ENCODE data around the gene SUFU. TPM values are rescaled to one million over a fixed set of nuclear protein-coding genes. Genes with fewer than 3 reads are reported as not detected.
"Not testable (repeated sequence)": the region's sequence is repeated elsewhere in the genome, so short reads cannot be mapped to it uniquely, and the experiment has no call there.

The SUFU gene
- total RNA-seq, 1 donor from 2014 or later, result 11.5 TPM

DNA sequence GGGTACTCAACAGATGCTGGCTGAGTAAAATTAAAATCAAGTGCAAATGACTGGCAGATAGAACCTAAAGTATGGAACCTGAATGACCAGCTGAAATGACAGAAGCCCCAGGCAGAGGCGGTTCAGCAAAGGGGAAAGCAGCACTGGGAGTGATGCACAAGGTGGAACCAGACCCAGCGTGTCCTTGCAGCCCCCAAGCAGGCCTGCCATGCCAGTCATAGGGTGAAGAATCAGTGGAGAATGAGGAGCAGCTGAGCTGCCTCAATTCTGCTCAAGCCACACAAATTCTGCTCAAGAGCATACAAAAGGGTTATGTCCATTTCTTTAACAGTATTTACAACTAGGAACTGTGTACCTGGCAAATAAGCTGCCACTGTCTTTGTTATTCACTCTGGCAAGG lies 10.0 kb upstream of the SUFU start:
- no peaks in the 10 kb centered on the region for H3K36me3 ChIP-seq
- TF ChIP-seq, protein P1, sequence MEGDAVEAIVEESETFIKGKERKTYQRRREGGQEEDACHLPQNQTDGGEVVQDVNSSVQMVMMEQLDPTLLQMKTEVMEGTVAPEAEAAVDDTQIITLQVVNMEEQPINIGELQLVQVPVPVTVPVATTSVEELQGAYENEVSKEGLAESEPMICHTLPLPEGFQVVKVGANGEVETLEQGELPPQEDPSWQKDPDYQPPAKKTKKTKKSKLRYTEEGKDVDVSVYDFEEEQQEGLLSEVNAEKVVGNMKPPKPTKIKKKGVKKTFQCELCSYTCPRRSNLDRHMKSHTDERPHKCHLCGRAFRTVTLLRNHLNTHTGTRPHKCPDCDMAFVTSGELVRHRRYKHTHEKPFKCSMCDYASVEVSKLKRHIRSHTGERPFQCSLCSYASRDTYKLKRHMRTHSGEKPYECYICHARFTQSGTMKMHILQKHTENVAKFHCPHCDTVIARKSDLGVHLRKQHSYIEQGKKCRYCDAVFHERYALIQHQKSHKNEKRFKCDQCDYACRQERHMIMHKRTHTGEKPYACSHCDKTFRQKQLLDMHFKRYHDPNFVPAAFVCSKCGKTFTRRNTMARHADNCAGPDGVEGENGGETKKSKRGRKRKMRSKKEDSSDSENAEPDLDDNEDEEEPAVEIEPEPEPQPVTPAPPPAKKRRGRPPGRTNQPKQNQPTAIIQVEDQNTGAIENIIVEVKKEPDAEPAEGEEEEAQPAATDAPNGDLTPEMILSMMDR (IDR thresholded peaks at IDR 0.05), result no peak
- TF ChIP-seq EZH2phosphoT487 (IDR thresholded peaks at IDR 0.05), result no peak
- TF ChIP-seq EZH2 (IDR thresholded peaks at IDR 0.05), result no peak
- no peak for DNase-seq (ENCODE audit: low spot score)
- H3K79me2 ChIP-seq (ENCODE audit: low read depth), result peaks cover 74% of the 10 kb centered on the region
- H3K9me3 ChIP-seq (ENCODE audit: low read depth), result no peaks in the 10 kb centered on the region
- H3K4me2 ChIP-seq, result no peak overlapping the region
- no peaks in the 10 kb centered on the region for H3K9me3 Mint-ChIP-seq
- H3K4me3 ChIP-seq, result no peak overlapping the region
- no peaks in the 10 kb centered on the region for H3F3A ChIP-seq (ENCODE audit: low read depth)
- H3K36me3 Mint-ChIP-seq, result peaks cover 9% of the 10 kb centered on the region
- no peaks in the 10 kb centered on the region for H3K27me3 ChIP-seq
- peaks cover 5% of the 10 kb centered on the region for H3K27me3 Mint-ChIP-seq (ENCODE audit: insufficient read depth, low read depth)
- H3K27ac ChIP-seq, result no peak overlapping the region
- H3K4me3 Mint-ChIP-seq, result no peak overlapping the region
- H3K27ac Mint-ChIP-seq, result no peak overlapping the region
- no peak overlapping the region for H2AFZ ChIP-seq (replicated peaks)
- H4K20me1 ChIP-seq (ENCODE audit: low read depth), result peaks cover 70% of the 10 kb centered on the region
- no peaks in the 10 kb centered on the region for H3K4me1 ChIP-seq
- H3K9ac ChIP-seq, result no peak overlapping the region
- H3K4me1 Mint-ChIP-seq, result no peaks in the 10 kb centered on the region

DNA sequence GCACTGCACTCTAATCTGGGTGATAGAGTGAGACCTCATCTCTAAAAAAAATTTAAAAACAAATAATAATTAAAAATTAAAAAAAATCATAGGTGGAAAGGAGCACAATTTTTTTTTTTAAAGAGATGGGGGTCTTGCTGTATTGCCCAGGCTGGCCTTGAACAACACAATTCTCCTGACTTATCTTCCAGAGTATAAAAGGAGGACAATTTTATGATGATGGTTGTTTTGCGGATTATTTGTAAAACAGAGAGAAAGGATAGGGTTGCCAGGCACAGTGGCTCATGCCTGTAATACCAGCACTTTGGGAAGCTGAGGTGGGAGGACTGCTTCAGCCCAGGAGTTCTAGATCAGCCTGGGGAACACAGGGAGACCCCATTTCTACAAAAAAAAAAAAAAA lies 6.2 kb upstream of the SUFU start:
- Mint-ChIP-seq H3K36me3 (no peaks in the 10 kb centered on the region), H3K4me3 (no peak overlapping the region), H3K27ac (no peak overlapping the region), H3K4me1 (no peaks in the 10 kb centered on the region), H3K27me3 (ENCODE audit: insufficient read depth, low read depth) (peaks cover 7% of the 10 kb centered on the region), H3K9me3 (no peaks in the 10 kb centered on the region)
- Histone ChIP-seq H3K9ac (no peak overlapping the region), H3F3A (ENCODE audit: low read depth) (no peaks in the 10 kb centered on the region), H3K79me2 (ENCODE audit: low read depth) (peaks cover 92% of the 10 kb centered on the region), H3K4me1 (peaks cover 5% of the 10 kb centered on the region), H3K9me3 (ENCODE audit: low read depth) (no peaks in the 10 kb centered on the region), H3K4me3 (no peak overlapping the region), H3K4me2 (no peak overlapping the region), H3K27me3 (no peaks in the 10 kb centered on the region), H2AFZ (replicated peaks) (no peak overlapping the region), H4K20me1 (ENCODE audit: low read depth) (peaks cover 74% of the 10 kb centered on the region), H3K27ac (no peak overlapping the region), H3K36me3 (no peaks in the 10 kb centered on the region)
- DNase-seq (ENCODE audit: low spot score), result no peak
- no peak for TF ChIP-seq EZH2phosphoT487 (IDR thresholded peaks at IDR 0.05)
- TF ChIP-seq, protein P1 (IDR thresholded peaks at IDR 0.05), result no peak
- TF ChIP-seq EZH2 (IDR thresholded peaks at IDR 0.05), result no peak

DNA sequence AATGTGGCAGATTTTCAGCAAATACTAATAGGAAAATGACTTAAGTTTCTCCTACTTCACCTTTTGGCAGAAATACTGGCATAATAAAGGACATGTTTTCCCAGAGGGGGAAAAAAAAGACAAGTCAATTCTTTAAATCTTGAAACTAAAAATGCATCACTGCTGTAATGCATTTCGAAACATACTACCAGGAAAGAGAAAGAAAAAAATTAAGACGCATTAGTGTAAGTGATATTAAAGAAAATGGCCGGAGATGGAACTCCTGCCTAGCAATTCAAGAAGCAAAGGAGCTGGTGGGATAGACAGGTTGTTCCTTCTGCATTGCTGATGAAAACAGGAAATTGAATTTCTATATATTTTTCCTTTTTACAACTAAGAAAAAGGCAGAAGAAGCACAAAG lies 4.4 kb upstream of the SUFU start:
- Histone ChIP-seq H3K4me1 (peaks cover 9% of the 10 kb centered on the region), H3K9ac (no peak overlapping the region), H3F3A (ENCODE audit: low read depth) (peaks cover 11% of the 10 kb centered on the region), H3K9me3 (ENCODE audit: low read depth) (no peaks in the 10 kb centered on the region), H3K27me3 (no peaks in the 10 kb centered on the region), H2AFZ (replicated peaks) (no peak overlapping the region), H3K27ac (no peak overlapping the region), H3K79me2 (ENCODE audit: low read depth) (peaks cover 76% of the 10 kb centered on the region), H3K36me3 (no peaks in the 10 kb centered on the region), H4K20me1 (ENCODE audit: low read depth) (peaks cover 58% of the 10 kb centered on the region), H3K4me3 (no peak overlapping the region), H3K4me2 (no peak overlapping the region)
- DNase-seq (ENCODE audit: low spot score), result no peak
- no peaks in the 10 kb centered on the region for H3K36me3 Mint-ChIP-seq
- peak overlapping the region; percentile 5 for H3K4me3 Mint-ChIP-seq
- no peaks in the 10 kb centered on the region for H3K9me3 Mint-ChIP-seq
- TF ChIP-seq EZH2phosphoT487 (IDR thresholded peaks at IDR 0.05), result no peak
- TF ChIP-seq, protein P1 (IDR thresholded peaks at IDR 0.05), result no peak
- no peak for TF ChIP-seq EZH2 (IDR thresholded peaks at IDR 0.05)
- no peaks in the 10 kb centered on the region for H3K4me1 Mint-ChIP-seq
- peaks cover 5% of the 10 kb centered on the region for H3K27me3 Mint-ChIP-seq (ENCODE audit: insufficient read depth, low read depth)
- no peak overlapping the region for H3K27ac Mint-ChIP-seq

DNA sequence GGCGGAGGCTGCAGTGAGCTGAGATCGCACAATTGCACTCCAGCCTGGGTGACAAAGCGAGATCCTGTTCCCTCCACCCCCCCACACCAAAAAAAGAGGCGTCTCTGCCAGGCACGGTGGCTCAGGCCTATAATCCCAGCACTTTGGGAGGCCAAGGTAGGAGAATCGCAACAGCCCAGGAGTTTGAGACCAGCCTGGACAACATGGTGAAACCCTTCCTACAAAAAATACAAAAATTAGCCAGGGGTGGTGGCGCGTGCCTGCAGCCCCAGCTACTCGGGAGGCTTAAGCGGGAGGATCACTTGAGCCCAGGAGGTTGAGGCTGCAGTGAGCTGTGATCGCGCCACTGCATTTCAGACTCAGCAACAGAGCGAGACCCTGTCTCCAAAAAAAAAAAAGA lies 3.1 kb upstream of the SUFU start:
- not testable (repeated sequence) for H3K27me3 Mint-ChIP-seq (ENCODE audit: insufficient read depth, low read depth)

More for the DNA sequence above, 3.1 kb upstream of the SUFU start:
- H3K4me2 ChIP-seq; H3K27me3 ChIP-seq; H3K4me1 Mint-ChIP-seq; H3K27ac ChIP-seq; H3K36me3 Mint-ChIP-seq; H2AFZ ChIP-seq (replicated peaks); H3K4me3 Mint-ChIP-seq; H3K9me3 Mint-ChIP-seq; H3K9ac ChIP-seq; H3K27ac Mint-ChIP-seq; H3K9me3 ChIP-seq (ENCODE audit: low read depth); DNase-seq (ENCODE audit: low spot score); H3K36me3 ChIP-seq: not testable (repeated sequence)
- Histone ChIP-seq H4K20me1 (ENCODE audit: low read depth) (peaks cover 59% of the 10 kb centered on the region), H3K4me1 (peaks cover 15% of the 10 kb centered on the region), H3K79me2 (ENCODE audit: low read depth) (peaks cover 76% of the 10 kb centered on the region), H3K4me3 (peak overlapping the region; percentile 84), H3F3A (ENCODE audit: low read depth) (peaks cover 22% of the 10 kb centered on the region)
